Activated CD4-positive, alpha-beta T cell treated with anti-CD3 and anti-CD28 coated beads, Interleukin-10, Interleukin-2, amounts not matched to agents 100 ng/mL and 50 ng/mL, durations not matched to agents 16 hours and 8 hours (primary cell): ENCODE data around the gene MAML2.

Source experiments
- DNase-seq: peaks from one replicate; pipeline ENCODE4 v3.0.0-alpha.2; 2020

The MAML2 gene

GRCh38 chr11:96338910-96339705, 3.9 kb downstream of the MAML2 start:
- DNase-seq, result peak; percentile 86

- peak; percentile 74 for DNase-seq
Observed at GRCh38 chr11:96337541-96338431, 5.2 kb downstream of the MAML2 start.

GRCh38 chr11:96335388-96335787, 7.6 kb downstream of the MAML2 start:
- DNase-seq, result no peak

- DNase-seq, result no peak
Observed at GRCh38 chr11:96334219-96334618, 8.8 kb downstream of the MAML2 start.

GRCh38 chr11:96333191-96333719, 9.7 kb downstream of the MAML2 start:
- no peak for DNase-seq

- no peak for DNase-seq
Observed at GRCh38 chr11:96332126-96332771, 10.7 kb downstream of the MAML2 start.

GRCh38 chr11:96331699-96332116, 11.3 kb downstream of the MAML2 start:
- DNase-seq, result peak; percentile 55

- DNase-seq, result no peak
Observed at GRCh38 chr11:96330511-96330859, 12.5 kb downstream of the MAML2 start.

GRCh38 chr11:96329855-96330510, 13.0 kb downstream of the MAML2 start:
- no peak for DNase-seq

GRCh38 chr11:96329419-96329818, 13.6 kb downstream of the MAML2 start:
- peak; percentile 64 for DNase-seq

GRCh38 chr11:96328395-96329010, 14.5 kb downstream of the MAML2 start:
- no peak for DNase-seq

GRCh38 chr11:96326959-96327358, 16.0 kb downstream of the MAML2 start:
- DNase-seq, result no peak

- DNase-seq, result no peak
Observed at GRCh38 chr11:96324912-96325311, 18.1 kb downstream of the MAML2 start.

- DNase-seq, result no peak
Observed at GRCh38 chr11:96323642-96323985, 19.4 kb downstream of the MAML2 start.

- DNase-seq, result no peak
Observed at GRCh38 chr11:96322775-96323641, 20.0 kb downstream of the MAML2 start.

GRCh38 chr11:96321091-96321490, 21.9 kb downstream of the MAML2 start:
- no peak for DNase-seq

- no peak for DNase-seq
Observed at GRCh38 chr11:96319898-96320656, 22.9 kb downstream of the MAML2 start.

GRCh38 chr11:96318850-96319249, 24.1 kb downstream of the MAML2 start:
- DNase-seq, result no peak

GRCh38 chr11:96318399-96318798, 24.6 kb downstream of the MAML2 start:
- DNase-seq, result peak; percentile 30

GRCh38 chr11:96317985-96318384, 25.0 kb downstream of the MAML2 start:
- DNase-seq, result peak; percentile 85

- no peak for DNase-seq
Observed at GRCh38 chr11:96317571-96317970, 25.4 kb downstream of the MAML2 start.
